ENCODE data around the gene LRP5.

Gene LRP5

DNA sequence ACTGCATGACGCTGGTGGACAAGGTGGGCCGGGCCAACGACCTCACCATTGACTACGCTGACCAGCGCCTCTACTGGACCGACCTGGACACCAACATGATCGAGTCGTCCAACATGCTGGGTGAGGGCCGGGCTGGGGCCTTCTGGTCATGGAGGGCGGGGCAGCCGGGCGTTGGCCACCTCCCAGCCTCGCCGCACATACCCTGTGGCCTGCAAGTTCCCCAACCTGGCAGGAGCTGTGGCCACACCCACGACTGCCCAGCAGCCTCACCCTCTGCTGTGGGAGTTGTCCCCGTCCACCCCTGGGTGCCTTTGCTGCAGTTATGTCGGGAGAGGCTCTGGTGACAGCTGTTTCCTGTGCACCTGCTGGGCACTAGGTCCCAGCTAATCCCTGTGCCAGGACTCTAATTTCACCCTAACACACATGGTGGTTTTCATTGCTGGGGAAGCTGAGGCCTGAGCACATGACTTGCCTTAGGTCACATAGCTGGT is 99.2 kb downstream of the LRP5 start:
- H3K4me3 Mint-ChIP-seq = no peak overlapping the region
- no peak overlapping the region for H3K27ac Mint-ChIP-seq
- no peaks in the 10 kb centered on the region for H3K4me1 Mint-ChIP-seq
- no peaks in the 10 kb centered on the region for H3K27me3 Mint-ChIP-seq
- no peak for DNase-seq
- ATAC-seq = no peak
- no peaks in the 10 kb centered on the region for H3K9me3 Mint-ChIP-seq

DNA sequence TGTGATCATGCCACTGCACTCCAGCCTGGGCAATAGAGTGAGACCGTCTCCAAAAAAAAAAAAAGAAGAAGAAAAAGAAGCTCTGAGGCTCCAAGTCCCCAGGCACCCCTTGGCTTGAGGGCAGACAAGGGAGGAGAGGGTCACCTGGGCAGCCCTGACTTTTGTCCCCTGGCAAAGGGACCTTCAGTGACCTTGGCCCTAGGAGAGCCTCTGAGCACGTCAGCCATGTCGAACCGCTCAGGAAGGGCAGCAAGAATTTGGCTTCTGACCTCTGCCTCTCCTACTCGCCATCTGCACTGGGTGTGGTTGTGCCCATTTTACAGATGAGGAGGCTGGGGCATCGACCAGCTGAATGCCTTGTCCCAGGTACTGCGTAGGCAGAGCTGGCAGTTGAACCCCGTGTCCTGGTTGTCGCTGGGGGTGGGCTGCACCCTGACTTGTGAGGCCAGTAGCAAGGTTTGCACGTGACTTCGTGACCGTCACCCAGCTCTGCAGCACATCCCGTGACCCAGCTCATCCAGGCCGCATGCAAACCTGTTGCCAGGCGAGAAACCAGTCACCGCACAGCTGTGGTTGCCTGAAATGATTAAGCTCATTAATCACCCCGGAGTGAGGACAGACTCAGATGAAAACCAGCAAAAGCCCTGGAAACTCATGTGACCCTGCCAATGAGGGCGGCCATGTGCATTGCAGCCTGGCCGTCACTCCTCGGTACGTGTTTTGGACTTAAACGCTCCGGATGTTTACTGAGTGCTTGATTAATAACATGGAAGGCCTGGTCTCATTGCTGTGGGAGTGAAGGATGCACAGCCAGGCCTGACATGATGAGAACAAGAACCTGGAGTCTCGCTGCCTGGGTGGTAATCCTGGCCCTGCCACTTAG is 100.4 kb downstream of the LRP5 start:
- no peak for ATAC-seq
- Mint-ChIP-seq H3K27me3 (no peaks in the 10 kb centered on the region), H3K9me3 (no peaks in the 10 kb centered on the region), H3K4me3 (no peak overlapping the region), H3K4me1 (no peaks in the 10 kb centered on the region), H3K27ac (no peak overlapping the region)
- DNase-seq = no peak

DNA sequence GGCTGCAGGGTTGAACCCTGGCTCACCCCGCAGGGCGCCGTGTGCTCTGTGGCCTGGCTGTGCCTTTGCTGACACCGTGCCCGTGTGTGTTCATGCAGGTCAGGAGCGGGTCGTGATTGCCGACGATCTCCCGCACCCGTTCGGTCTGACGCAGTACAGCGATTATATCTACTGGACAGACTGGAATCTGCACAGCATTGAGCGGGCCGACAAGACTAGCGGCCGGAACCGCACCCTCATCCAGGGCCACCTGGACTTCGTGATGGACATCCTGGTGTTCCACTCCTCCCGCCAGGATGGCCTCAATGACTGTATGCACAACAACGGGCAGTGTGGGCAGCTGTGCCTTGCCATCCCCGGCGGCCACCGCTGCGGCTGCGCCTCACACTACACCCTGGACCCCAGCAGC is 101.2 kb downstream of the LRP5 start:
- no peak overlapping the region for H3K27ac Mint-ChIP-seq
- ATAC-seq = no peak
- H3K4me1 Mint-ChIP-seq = no peaks in the 10 kb centered on the region
- H3K27me3 Mint-ChIP-seq = no peaks in the 10 kb centered on the region
- DNase-seq = no peak
- no peaks in the 10 kb centered on the region for H3K9me3 Mint-ChIP-seq
- no peak overlapping the region for H3K4me3 Mint-ChIP-seq

DNA sequence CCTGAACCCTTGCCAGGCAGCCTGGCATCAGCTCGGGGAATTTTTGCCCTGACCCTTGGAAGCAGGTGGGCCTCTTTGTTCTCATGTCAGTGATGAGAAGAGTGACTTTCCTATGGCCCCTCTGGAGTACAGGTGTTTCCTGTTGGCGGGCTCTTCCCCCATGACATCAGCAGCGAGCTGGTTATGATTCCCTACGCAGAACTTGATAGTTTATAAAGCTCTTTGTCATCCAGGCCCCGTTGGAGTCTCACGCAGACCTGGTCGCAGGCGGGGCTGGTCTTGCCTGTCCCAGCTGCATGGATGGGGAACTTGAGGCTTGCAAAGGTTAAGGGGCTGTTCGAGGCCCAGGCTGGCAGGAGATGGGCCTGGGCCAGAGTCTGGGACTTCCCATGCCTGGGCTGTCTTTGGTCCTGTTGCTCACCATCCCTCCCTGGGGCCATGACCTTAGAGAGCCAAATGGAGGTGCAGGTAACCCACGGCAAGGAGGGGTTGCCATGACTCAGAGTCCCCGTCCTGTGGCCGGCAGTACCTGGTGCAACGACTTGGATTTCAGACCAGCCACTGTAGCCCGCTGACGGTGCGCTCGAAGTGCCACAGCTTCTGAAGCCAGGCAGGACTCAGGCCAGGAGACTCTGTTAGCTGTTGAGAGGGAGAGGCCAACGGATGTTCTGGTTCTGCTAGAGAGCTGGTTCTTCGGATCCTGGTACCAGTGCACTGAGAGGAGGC is 102.3 kb downstream of the LRP5 start:
- Mint-ChIP-seq H3K27ac (peak overlapping the region in 1 of 2 donors; percentile 19), H3K27me3 (no peaks in the 10 kb centered on the region), H3K9me3 (no peaks in the 10 kb centered on the region), H3K4me1 (no peaks in the 10 kb centered on the region), H3K4me3 (no peak overlapping the region)
- ATAC-seq (no peak), DNase-seq (no peak)

DNA sequence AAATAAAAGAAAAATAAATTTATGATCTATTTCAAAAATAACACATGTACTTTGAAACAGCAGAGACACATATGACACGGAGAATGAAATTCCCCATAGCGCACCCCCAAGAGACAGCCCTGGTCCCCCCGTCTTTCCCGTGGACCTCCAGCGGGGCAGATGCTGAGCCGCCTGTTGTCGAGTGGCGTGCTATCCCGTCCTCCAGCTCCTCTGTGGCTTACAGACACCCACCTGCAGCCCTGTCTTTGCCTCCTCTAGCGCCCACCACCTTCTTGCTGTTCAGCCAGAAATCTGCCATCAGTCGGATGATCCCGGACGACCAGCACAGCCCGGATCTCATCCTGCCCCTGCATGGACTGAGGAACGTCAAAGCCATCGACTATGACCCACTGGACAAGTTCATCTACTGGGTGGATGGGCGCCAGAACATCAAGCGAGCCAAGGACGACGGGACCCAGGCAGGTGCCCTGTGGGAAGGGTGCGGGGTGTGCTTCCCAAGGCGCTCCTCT is 103.7 kb downstream of the LRP5 start:
- Mint-ChIP-seq H3K4me1 (no peaks in the 10 kb centered on the region), H3K27ac (no peak overlapping the region), H3K4me3 (no peak overlapping the region), H3K27me3 (no peaks in the 10 kb centered on the region), H3K9me3 (no peaks in the 10 kb centered on the region)
- no peak for DNase-seq
- no peak for ATAC-seq

DNA sequence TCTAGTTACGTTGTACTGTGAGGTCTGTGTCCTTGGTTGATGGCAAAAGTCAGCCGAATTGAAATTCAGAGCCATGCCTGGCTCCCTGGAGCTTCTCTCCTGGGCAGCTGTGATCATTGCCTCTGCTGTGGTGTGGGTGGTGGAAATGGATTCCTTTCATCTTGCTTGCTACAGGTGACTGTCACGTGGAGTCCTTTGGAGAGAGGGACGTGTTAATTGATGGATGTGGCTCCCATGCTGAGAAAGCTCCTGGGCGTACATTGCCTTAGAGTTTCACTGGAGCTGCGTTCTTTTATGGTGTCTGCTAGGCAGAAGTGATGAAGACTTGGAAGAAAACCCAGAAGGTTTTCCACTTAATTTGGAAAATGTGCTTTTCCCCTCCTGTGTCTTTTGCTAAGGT is 106.3 kb downstream of the LRP5 start:
- Mint-ChIP-seq H3K4me3 (no peak overlapping the region), H3K4me1 (no peaks in the 10 kb centered on the region), H3K9me3 (no peaks in the 10 kb centered on the region), H3K27me3 (no peaks in the 10 kb centered on the region), H3K27ac (no peak overlapping the region)
- no peak for DNase-seq
- no peak for ATAC-seq

DNA sequence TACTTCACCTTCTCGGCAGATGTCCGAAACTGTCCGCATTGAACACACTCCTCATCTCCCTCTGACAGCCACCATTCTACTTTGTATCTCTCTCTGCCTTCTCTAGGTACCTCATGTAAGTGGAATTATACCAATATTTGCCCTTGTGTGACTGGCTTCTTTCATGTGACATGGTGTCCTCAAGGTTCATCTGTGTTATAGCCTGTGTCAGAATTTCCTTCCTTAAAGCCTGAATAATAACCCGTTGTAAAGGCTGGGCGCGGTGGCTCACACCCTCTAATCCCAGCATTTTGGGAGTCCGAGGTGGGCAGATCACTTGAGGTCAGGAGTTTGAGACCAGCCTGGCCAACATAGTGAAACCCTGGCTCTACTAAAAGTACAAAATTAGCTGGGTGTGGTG is 107.8 kb downstream of the LRP5 start:
- Mint-ChIP-seq H3K9me3 (no peaks in the 10 kb centered on the region), H3K4me3 (no peak overlapping the region), H3K4me1 (no peaks in the 10 kb centered on the region), H3K27me3 (no peaks in the 10 kb centered on the region), H3K27ac (no peak overlapping the region)
- no peak for DNase-seq
- ATAC-seq = no peak

DNA sequence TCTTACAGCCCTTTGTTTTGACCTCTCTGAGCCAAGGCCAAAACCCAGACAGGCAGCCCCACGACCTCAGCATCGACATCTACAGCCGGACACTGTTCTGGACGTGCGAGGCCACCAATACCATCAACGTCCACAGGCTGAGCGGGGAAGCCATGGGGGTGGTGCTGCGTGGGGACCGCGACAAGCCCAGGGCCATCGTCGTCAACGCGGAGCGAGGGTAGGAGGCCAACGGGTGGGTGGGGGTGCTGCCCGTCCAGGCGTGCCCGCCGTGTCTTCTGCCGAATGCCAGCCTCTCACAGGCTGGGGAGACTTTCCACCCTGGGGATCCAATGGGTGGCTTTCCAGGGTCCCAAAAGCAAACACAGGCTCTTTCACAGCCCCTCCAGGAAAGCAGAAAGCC is 111.1 kb downstream of the LRP5 start:
- Mint-ChIP-seq H3K4me1 (no peaks in the 10 kb centered on the region), H3K27ac (peak overlapping the region in 1 of 2 donors; percentile 27)
- ATAC-seq = no peak

DNA sequence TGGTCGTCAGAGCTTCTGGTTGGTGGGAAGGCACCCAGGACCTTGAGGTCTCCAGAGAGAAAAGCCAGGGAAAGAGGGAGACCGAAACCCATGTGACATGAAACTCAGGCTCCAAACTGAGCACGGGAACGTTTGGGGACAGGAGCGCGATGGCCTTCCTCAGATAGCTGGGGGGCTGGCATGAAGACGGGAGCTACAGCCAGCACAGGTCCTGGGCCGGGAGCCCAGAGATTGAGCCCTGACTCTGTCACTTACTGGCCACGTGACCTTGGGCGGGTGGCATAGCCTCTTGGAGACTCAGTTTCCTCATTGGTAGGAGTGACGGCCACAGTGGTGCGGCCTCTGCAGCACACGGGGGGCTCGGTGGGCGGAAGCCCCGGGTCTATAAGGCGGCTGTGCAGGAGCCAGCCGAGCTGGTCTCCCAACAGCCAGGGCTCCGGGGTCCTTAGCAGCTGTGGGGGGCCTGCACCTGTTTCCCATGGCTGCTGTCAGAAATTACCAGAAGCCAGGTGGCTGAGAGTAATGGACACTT is 111.8 kb downstream of the LRP5 start:
- Mint-ChIP-seq H3K4me1 (no peaks in the 10 kb centered on the region), H3K27ac (no peak overlapping the region), H3K9me3 (peaks cover 8 to 12% of the 10 kb centered on the region in 2 donors), H3K27me3 (no peaks in the 10 kb centered on the region), H3K4me3 (no peak overlapping the region)
- DNase-seq = no peak
- no peak for ATAC-seq

More for the DNA sequence above, 111.1 kb downstream of the LRP5 start:
- Mint-ChIP-seq H3K27me3 (no peaks in the 10 kb centered on the region), H3K9me3 (peaks cover 3 to 5% of the 10 kb centered on the region in 2 donors), H3K4me3 (no peak overlapping the region)
- no peak for DNase-seq

DNA sequence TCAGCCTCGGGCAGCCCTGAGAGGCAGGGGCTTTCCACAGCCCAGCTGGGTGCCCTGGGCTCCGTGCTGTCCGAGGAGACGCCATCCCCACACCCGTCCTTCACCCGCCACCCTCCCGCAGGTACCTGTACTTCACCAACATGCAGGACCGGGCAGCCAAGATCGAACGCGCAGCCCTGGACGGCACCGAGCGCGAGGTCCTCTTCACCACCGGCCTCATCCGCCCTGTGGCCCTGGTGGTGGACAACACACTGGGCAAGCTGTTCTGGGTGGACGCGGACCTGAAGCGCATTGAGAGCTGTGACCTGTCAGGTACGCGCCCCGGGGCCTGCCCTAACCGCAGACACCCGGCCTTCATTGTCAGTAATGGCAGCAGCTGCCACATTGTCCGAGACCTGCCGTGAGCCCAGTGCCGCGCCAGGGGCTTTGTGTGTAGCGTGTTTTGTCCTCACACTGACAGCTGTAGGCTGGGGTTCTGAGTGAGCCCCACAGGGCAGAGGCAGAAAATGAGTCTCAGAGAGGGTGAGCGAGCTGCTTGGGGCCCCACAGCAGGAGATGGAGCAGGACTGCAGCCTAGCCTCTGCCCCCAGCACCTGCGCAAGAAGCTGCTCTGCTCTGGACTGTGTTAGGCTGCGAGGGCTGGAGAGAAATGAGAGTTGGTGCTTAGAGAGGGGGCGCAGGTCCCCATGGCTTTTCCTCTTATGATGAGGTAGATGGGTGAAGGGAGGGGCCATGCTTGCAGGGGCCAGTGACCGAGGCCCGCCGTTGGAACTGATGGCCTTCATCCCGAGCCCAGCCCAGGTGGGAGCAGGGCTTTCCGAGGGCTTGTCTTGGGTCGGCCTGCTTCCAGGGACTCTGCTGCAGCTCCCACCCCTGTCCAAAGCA is 112.8 kb downstream of the LRP5 start:
- Mint-ChIP-seq H3K27me3 (no peaks in the 10 kb centered on the region), H3K27ac (no peak overlapping the region), H3K9me3 (peaks cover 16 to 22% of the 10 kb centered on the region in 2 donors), H3K4me1 (no peaks in the 10 kb centered on the region), H3K4me3 (no peak overlapping the region)
- no peak for ATAC-seq
- DNase-seq = no peak

DNA sequence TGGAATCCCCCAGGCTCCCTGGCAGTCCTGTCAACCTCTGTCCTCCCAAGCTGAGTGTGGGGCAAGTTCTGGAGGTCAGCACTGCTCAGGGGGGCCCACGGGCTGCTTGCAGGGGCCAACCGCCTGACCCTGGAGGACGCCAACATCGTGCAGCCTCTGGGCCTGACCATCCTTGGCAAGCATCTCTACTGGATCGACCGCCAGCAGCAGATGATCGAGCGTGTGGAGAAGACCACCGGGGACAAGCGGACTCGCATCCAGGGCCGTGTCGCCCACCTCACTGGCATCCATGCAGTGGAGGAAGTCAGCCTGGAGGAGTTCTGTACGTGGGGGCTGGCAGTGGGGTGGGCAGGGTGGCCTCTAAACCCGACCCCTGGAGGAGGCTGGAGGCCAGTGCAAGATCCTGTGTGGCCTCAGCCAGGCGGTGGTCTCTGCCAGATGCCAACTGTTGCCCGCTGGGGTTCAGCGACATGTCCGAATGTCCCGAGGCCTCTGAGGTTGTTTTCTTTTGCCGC is 113.5 kb downstream of the LRP5 start:
- no peak overlapping the region for H3K4me3 Mint-ChIP-seq
- no peaks in the 10 kb centered on the region for H3K4me1 Mint-ChIP-seq
- H3K9me3 Mint-ChIP-seq = peaks cover 16 to 29% of the 10 kb centered on the region in 2 donors
- DNase-seq (no peak), ATAC-seq (no peak)
- H3K27me3 Mint-ChIP-seq = no peaks in the 10 kb centered on the region
- peak overlapping the region in 1 of 2 donors; percentile 63 for H3K27ac Mint-ChIP-seq

DNA sequence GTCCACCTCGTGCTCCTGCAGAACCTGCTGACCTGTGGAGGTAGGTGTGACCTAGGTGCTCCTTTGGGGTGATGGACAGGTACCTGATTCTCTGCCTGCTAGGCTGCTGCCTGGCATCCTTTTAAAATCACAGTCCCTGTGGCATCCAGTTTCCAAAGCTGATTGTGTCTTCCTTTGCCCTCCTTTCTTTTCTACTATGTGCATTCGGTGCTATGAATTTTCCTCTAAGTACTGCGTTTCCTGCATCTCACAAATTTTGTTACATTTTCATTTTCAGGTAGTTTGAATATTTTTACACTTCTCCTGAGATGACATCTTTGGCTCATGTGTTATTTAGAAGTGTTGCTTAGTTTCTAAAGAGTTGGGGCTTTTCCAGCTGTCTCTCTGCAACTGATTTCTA is 117.3 kb downstream of the LRP5 start:
- Mint-ChIP-seq H3K9me3 (peaks cover 16 to 29% of the 10 kb centered on the region in 2 donors), H3K27me3 (no peaks in the 10 kb centered on the region), H3K4me3 (no peak overlapping the region), H3K4me1 (no peaks in the 10 kb centered on the region), H3K27ac (no peak overlapping the region)
- no peak for ATAC-seq
- no peak for DNase-seq

DNA sequence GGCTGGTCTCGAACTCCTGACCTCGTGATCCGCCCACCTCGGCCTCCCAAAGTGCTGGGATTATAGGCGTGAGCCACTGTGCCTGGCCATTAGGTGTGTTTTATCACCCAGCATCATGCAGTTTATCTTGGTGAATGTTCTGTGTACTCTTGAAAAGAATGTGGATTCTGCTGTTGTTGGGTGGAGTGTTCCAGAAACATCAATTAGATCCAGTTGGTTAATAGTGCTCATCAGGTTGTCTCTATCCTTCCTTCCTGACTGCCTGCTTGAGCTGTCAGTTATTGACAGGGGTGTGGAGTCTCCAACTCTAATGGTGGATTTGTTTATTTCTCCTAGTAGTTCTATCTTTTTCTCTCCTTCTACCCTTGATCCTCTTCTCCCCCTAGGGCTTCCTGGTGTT is 118.0 kb downstream of the LRP5 start:
- Mint-ChIP-seq H3K27ac (no peak overlapping the region), H3K4me1 (no peaks in the 10 kb centered on the region), H3K4me3 (no peak overlapping the region), H3K27me3 (no peaks in the 10 kb centered on the region), H3K9me3 (peaks cover 16 to 29% of the 10 kb centered on the region in 2 donors)
- ATAC-seq (no peak), DNase-seq (no peak)

DNA sequence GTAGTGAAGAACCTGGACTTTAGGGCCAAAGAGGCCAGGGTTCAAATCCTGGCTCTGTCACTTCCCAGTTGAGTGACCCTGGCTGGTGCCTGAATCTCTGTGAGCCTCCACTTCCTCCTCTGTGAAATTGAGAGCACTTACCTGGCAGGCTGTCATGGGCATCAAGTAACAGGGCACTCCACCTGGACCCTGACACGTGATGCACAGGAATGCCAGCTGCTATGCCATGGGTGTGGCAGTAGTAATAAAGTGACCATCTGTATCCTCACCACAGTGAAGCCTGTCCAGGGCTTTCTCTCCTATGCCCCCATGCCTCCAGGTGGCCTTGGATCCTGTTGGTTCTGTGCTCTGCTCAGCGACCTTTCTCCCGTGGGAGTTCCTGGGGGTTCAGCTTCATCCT is 118.4 kb downstream of the LRP5 start:
- no peak overlapping the region for H3K27ac Mint-ChIP-seq
- DNase-seq (no peak), ATAC-seq (no peak)
- H3K4me1 Mint-ChIP-seq = no peaks in the 10 kb centered on the region
- no peaks in the 10 kb centered on the region for H3K27me3 Mint-ChIP-seq
- no peak overlapping the region for H3K4me3 Mint-ChIP-seq
- peaks cover 16 to 29% of the 10 kb centered on the region in 2 donors for H3K9me3 Mint-ChIP-seq
